ENCODE measurements around the gene CSNK1A1. TPM values are rescaled to one million over a fixed set of nuclear protein-coding genes. Genes with fewer than 3 reads are reported as not detected.
A peak's percentile ranks its signal among the peaks of the same experiment; 100 is the strongest.
"Not testable (repeated sequence)": the region's sequence is repeated elsewhere in the genome, so short reads cannot be mapped to it uniquely, and the experiment has no call there.

The CSNK1A1 gene
- total RNA-seq, 1 donor from 2014 or later, result 224 TPM

- no peak overlapping the region for H3K27ac Mint-ChIP-seq
These were observed 80.3 kb downstream of the CSNK1A1 start for GRCh38 chr5:149470942-149471341.

GRCh38 chr5:149466457-149466972 is 84.7 kb downstream of the CSNK1A1 start:
- peak overlapping the region; percentile 55 for H3K4me3 Mint-ChIP-seq
- no peaks in the 10 kb centered on the region for H3K9me3 Mint-ChIP-seq
- no peak for DNase-seq (ENCODE audit: extremely low spot score, unreplicated experiment)
- H3K27me3 Mint-ChIP-seq, result no peaks in the 10 kb centered on the region
- TF ChIP-seq CTCF (conservative IDR thresholded peaks at IDR 0.05), result no peak
- H3K27ac Mint-ChIP-seq, result no peak overlapping the region
- no peaks in the 10 kb centered on the region for H3K4me1 Mint-ChIP-seq (ENCODE audit: unreplicated experiment)
- no peaks in the 10 kb centered on the region for H3K36me3 Mint-ChIP-seq

More at GRCh38 chr5:149470942-149471341, 80.3 kb downstream of the CSNK1A1 start:
- no peaks in the 10 kb centered on the region for H3K36me3 Mint-ChIP-seq
- DNase-seq (ENCODE audit: extremely low spot score, unreplicated experiment), result no peak
- no peaks in the 10 kb centered on the region for H3K4me1 Mint-ChIP-seq (ENCODE audit: unreplicated experiment)
- H3K4me3 Mint-ChIP-seq, result no peak overlapping the region
- no peaks in the 10 kb centered on the region for H3K9me3 Mint-ChIP-seq
- no peaks in the 10 kb centered on the region for H3K27me3 Mint-ChIP-seq
- peak; percentile 34 for TF ChIP-seq CTCF (conservative IDR thresholded peaks at IDR 0.05)

GRCh38 chr5:149464796-149465489 is 86.3 kb downstream of the CSNK1A1 start:
- no peak for DNase-seq (ENCODE audit: extremely low spot score, unreplicated experiment)
- no peaks in the 10 kb centered on the region for H3K4me1 Mint-ChIP-seq (ENCODE audit: unreplicated experiment)
- no peaks in the 10 kb centered on the region for H3K9me3 Mint-ChIP-seq
- no peaks in the 10 kb centered on the region for H3K36me3 Mint-ChIP-seq
- no peak for TF ChIP-seq CTCF (conservative IDR thresholded peaks at IDR 0.05)
- no peak overlapping the region for H3K27ac Mint-ChIP-seq
- H3K4me3 Mint-ChIP-seq, result no peak overlapping the region
- H3K27me3 Mint-ChIP-seq, result no peaks in the 10 kb centered on the region

- DNase-seq (ENCODE audit: extremely low spot score, unreplicated experiment); H3K27ac Mint-ChIP-seq; H3K27me3 Mint-ChIP-seq; H3K4me1 Mint-ChIP-seq (ENCODE audit: unreplicated experiment); H3K4me3 Mint-ChIP-seq; H3K36me3 Mint-ChIP-seq; H3K9me3 Mint-ChIP-seq: not testable (repeated sequence)
These were observed 89.3 kb downstream of the CSNK1A1 start for GRCh38 chr5:149461907-149462306.

GRCh38 chr5:149459891-149460290 is 91.3 kb downstream of the CSNK1A1 start:
- Mint-ChIP-seq H3K9me3 (no peaks in the 10 kb centered on the region), H3K4me3 (no peak overlapping the region), H3K4me1 (ENCODE audit: unreplicated experiment) (peaks cover 14% of the 10 kb centered on the region), H3K27me3 (no peaks in the 10 kb centered on the region), H3K36me3 (no peaks in the 10 kb centered on the region), H3K27ac (no peak overlapping the region)
- no peak for DNase-seq (ENCODE audit: extremely low spot score, unreplicated experiment)
- no peak for TF ChIP-seq CTCF (conservative IDR thresholded peaks at IDR 0.05)

GRCh38 chr5:149457393-149457763 is 93.9 kb downstream of the CSNK1A1 start:
- Mint-ChIP-seq H3K27me3 (no peaks in the 10 kb centered on the region), H3K36me3 (no peaks in the 10 kb centered on the region), H3K4me3 (no peak overlapping the region), H3K9me3 (no peaks in the 10 kb centered on the region), H3K4me1 (ENCODE audit: unreplicated experiment) (peaks cover 21% of the 10 kb centered on the region), H3K27ac (no peak overlapping the region)
- no peak for TF ChIP-seq CTCF (conservative IDR thresholded peaks at IDR 0.05)
- DNase-seq (ENCODE audit: extremely low spot score, unreplicated experiment), result no peak
